Rectal smooth muscle tissue (tissue), 1 donor: ENCODE measurements around the gene PRKCI.
"Not testable (repeated sequence)": the region's sequence is repeated elsewhere in the genome, so short reads cannot be mapped to it uniquely, and the experiment has no call there.

ENCODE experiments used
- H3K27ac ChIP-seq: one replicate; pipeline ENCODE4 v1.7.0; 2013; ENCODE audit warnings: low read depth, low read length, inconsistent platforms
- H3K27me3 ChIP-seq: one replicate; pipeline ENCODE4 v1.7.0; 2013; ENCODE audit warnings: low read length; ENCODE audit not compliant: control insufficient read depth, insufficient read depth
- H3K36me3 ChIP-seq: one replicate; pipeline ENCODE4 v1.7.0; 2013; ENCODE audit warnings: low read length; ENCODE audit not compliant: control insufficient read depth, insufficient read depth
- H3K4me1 ChIP-seq: one replicate; pipeline ENCODE4 v1.7.0; 2013; ENCODE audit warnings: low read length; ENCODE audit not compliant: control insufficient read depth, insufficient read depth
- H3K4me3 ChIP-seq: one replicate; pipeline ENCODE4 v1.7.0; 2013; ENCODE audit warnings: low read length
- H3K9ac ChIP-seq: one replicate; pipeline ENCODE4 v1.7.0; 2013; ENCODE audit warnings: low read length

Gene PRKCI

GRCh38 chr3:170232266-170232665 lies 10.0 kb downstream of the PRKCI start:
- Histone ChIP-seq H3K4me3 (no peak overlapping the region), H3K9ac (no peak overlapping the region), H3K4me1 (no peaks in the 10 kb centered on the region), H3K36me3 (no peaks in the 10 kb centered on the region), H3K27me3 (no peaks in the 10 kb centered on the region), H3K27ac (no peak overlapping the region)

GRCh38 chr3:170233530-170233929 lies 11.3 kb downstream of the PRKCI start:
- Histone ChIP-seq H3K9ac (no peak overlapping the region), H3K4me3 (no peak overlapping the region), H3K27ac (no peak overlapping the region), H3K4me1 (no peaks in the 10 kb centered on the region), H3K27me3 (no peaks in the 10 kb centered on the region), H3K36me3 (no peaks in the 10 kb centered on the region)

DNA sequence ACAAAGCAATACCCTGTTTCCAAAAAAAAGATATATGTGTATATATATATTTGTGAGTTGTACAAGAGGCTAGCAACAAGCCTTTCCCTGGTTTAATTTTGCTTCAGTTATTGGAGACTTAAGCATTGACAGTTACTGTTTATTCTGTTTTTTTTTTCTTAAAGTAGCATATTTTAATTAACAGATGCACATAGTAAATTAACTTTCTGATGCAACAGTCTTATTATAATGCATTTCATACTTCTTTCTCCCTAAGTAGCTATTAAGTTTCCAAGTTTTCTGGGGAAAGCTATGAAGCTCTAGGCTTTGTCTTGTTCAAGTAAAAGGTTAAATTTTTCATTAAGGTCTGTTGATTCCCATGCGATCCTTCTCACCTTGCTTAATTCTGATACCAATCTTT lies 17.9 kb downstream of the PRKCI start:
- H3K27me3 ChIP-seq, result no peaks in the 10 kb centered on the region
- no peak overlapping the region for H3K9ac ChIP-seq
- H3K36me3 ChIP-seq, result no peaks in the 10 kb centered on the region
- no peaks in the 10 kb centered on the region for H3K4me1 ChIP-seq
- H3K27ac ChIP-seq, result no peak overlapping the region
- H3K4me3 ChIP-seq, result no peak overlapping the region

GRCh38 chr3:170240671-170241070 lies 18.4 kb downstream of the PRKCI start:
- H3K4me1 ChIP-seq, result no peaks in the 10 kb centered on the region
- H3K9ac ChIP-seq, result no peak overlapping the region
- H3K27me3 ChIP-seq, result no peaks in the 10 kb centered on the region
- no peak overlapping the region for H3K27ac ChIP-seq
- no peaks in the 10 kb centered on the region for H3K36me3 ChIP-seq
- H3K4me3 ChIP-seq, result no peak overlapping the region

DNA sequence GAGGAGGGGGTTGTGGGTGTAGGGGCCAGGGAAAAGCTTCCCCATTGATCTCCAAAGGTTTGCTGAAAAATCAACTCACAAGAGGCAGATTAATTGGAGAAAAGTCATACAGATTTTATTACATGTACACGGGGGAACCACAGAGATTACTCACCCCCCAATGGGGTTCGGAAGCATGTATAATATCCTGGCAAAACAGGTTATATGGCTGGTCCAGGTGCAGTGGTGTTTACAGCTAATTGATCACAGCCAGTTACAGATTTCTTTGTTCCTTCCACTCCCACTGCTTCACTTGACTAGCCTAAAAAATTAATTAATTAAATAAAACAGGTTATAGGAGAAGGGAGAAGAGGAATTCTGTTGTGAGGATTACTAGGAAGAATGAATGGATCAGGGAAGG lies 22.4 kb downstream of the PRKCI start:
- Histone ChIP-seq H3K4me1 (no peaks in the 10 kb centered on the region), H3K27me3 (no peaks in the 10 kb centered on the region), H3K36me3 (no peaks in the 10 kb centered on the region), H3K27ac (no peak overlapping the region), H3K4me3 (no peak overlapping the region), H3K9ac (no peak overlapping the region)

- no peak overlapping the region for H3K4me3 ChIP-seq
- no peak overlapping the region for H3K9ac ChIP-seq
- no peak overlapping the region for H3K27ac ChIP-seq
- no peaks in the 10 kb centered on the region for H3K27me3 ChIP-seq
- no peaks in the 10 kb centered on the region for H3K4me1 ChIP-seq
- H3K36me3 ChIP-seq, result no peaks in the 10 kb centered on the region
Measured at GRCh38 chr3:170247875-170248274, 25.7 kb downstream of the PRKCI start.

DNA sequence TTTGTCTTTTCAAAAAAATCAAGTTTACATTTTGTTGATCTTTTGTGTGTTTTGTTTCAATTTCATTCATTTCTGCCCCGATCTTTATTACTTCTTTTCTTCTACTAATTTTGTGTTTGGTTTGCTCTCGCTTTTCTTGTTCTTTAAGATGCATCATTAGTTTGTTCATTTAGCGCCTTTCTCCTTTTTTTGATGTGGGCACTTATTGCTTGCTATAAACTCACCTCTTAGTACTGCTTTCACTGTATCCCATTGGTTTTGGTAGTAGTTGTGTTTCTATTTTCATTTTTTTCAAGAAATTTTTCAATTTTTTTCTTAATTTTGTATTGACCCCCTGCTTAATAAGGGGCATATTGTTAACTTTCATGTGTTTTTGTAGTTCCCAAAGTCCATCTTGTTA lies 34.4 kb downstream of the PRKCI start:
- Histone ChIP-seq H3K9ac (no peak overlapping the region), H3K36me3 (no peaks in the 10 kb centered on the region), H3K4me1 (no peaks in the 10 kb centered on the region), H3K27ac (no peak overlapping the region), H3K4me3 (no peak overlapping the region), H3K27me3 (no peaks in the 10 kb centered on the region)

GRCh38 chr3:170257145-170257544 lies 34.9 kb downstream of the PRKCI start:
- Histone ChIP-seq H3K27ac (no peak overlapping the region), H3K4me1 (no peaks in the 10 kb centered on the region), H3K36me3 (no peaks in the 10 kb centered on the region), H3K9ac (no peak overlapping the region), H3K4me3 (no peak overlapping the region), H3K27me3 (no peaks in the 10 kb centered on the region)

DNA sequence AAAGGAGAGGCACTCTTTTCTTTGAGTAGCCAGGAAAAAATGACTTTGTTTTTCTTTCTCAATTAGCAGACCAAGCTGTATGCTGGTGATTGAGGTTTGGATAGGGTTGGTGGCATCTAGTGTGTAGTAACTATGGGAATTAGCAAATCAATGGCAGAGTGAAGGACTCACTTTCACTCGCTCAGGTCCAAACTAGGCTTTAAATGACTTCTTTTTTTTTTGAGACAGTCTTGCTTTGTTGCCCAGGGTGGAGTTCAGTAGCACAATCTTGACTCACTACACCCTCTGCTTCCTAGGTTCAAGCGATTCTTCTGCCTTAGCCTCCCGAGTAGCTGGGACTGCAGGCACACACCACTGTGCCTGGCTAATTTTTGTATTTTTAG lies 35.9 kb downstream of the PRKCI start:
- Histone ChIP-seq H3K27ac (no peak overlapping the region), H3K27me3 (no peaks in the 10 kb centered on the region), H3K36me3 (no peaks in the 10 kb centered on the region), H3K9ac (no peak overlapping the region), H3K4me1 (no peaks in the 10 kb centered on the region), H3K4me3 (no peak overlapping the region)

DNA sequence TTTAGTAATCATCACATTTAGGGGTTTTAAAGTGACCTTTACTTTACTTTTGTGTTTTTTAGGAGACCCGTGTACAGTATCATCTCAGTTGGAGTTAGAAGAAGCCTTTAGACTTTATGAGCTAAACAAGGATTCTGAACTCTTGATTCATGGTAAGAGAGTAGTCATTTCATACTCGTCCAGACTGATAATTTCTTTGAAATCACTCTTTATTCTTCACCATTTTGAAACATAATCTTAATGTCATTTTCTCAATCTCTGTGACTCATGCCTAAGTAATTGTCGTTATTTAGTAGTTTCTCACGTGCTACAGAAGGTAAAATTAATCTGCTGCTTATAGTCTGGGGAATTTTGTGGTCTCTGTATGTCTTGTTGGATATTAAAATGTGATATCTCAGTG lies 37.7 kb downstream of the PRKCI start:
- H3K27ac ChIP-seq, result no peak overlapping the region
- no peak overlapping the region for H3K4me3 ChIP-seq
- H3K36me3 ChIP-seq, result no peaks in the 10 kb centered on the region
- H3K4me1 ChIP-seq, result no peaks in the 10 kb centered on the region
- H3K27me3 ChIP-seq, result no peaks in the 10 kb centered on the region
- no peak overlapping the region for H3K9ac ChIP-seq

DNA sequence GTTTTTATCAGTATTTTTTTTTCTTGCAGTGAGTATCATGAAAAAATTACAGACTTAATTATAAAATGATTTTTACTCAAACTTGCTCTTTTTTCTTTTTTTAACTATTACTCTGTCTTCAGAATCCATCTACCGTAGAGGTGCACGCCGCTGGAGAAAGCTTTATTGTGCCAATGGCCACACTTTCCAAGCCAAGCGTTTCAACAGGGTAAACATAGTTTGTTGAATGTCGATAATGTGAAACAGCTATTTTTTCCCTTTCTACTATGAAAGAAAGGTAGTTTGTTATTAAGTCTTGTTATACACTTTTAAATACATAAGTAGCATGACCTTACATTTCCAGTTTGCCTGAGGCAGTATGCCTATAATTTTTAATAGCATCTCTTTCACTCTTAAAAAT lies 45.6 kb downstream of the PRKCI start:
- Histone ChIP-seq H3K4me3 (no peak overlapping the region), H3K27ac (no peak overlapping the region), H3K9ac (no peak overlapping the region), H3K27me3 (no peaks in the 10 kb centered on the region), H3K4me1 (no peaks in the 10 kb centered on the region), H3K36me3 (no peaks in the 10 kb centered on the region)

- not testable (repeated sequence) for H3K27ac ChIP-seq, H3K4me1 ChIP-seq, H3K4me3 ChIP-seq, H3K9ac ChIP-seq, H3K36me3 ChIP-seq, H3K27me3 ChIP-seq
Measured at GRCh38 chr3:170269673-170270254, 47.5 kb downstream of the PRKCI start.

GRCh38 chr3:170270282-170270881 lies 48.2 kb downstream of the PRKCI start:
- no peak overlapping the region for H3K4me3 ChIP-seq
- no peak overlapping the region for H3K9ac ChIP-seq
- H3K36me3 ChIP-seq, result no peaks in the 10 kb centered on the region

More at GRCh38 chr3:170270282-170270881, 48.2 kb downstream of the PRKCI start:
- H3K4me1 ChIP-seq, result no peaks in the 10 kb centered on the region
- no peak overlapping the region for H3K27ac ChIP-seq
- no peaks in the 10 kb centered on the region for H3K27me3 ChIP-seq
